ENCODE measurements around the gene PSME4.
A peak's percentile ranks its signal among the peaks of the same experiment; 100 is the strongest.

PSME4 gene

DNA sequence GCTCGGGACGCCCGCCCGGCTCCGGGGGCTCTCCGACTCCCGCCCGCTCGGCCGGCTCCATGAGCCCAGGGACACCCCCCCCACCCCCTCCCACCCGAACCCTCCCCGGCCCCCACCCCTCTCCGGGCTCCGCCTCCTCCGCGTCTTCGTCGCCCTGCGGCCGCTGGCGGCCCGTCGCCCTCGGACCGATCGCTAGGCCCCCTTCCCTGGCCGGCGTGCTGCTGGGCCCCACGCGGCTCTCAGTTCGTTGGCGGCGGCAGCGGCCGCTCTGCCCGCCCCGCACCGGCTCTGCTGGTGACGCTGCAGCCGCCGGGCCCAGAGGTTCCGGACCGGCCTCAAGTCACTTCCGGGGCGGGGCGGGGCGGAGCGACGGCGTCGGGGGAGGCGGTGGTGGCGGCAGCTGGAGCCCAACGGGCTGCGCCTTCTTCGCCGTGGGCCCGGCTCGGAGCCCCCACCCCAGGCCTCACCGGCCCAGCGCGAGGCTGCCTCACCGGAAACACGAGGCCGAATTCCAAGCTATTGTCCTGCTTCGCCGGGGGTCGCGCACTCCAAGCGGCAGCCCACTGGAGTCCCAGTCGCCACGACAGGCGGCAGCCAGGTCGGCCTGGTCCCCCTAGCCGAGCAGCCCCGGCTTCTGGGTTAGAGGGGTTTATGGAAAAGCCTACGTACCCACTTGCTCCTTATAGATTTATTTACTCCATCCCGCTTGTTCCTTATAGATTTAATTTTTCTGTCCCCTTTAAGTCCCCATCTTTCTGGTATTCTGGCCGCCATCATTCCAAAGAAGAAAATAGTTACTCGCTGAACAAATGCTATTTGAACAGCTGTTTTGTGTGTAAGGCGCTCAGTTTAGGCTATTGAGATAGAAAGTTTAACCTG lies at the start of gene PSME4:
PSME4 (minus strand) TSS at position 270 of the 879 bp plus-strand sequence; CDS start at position 61, 209 bp downstream.
- peak; percentile 91 for DNase-seq (ENCODE audit: low spot score)

DNA sequence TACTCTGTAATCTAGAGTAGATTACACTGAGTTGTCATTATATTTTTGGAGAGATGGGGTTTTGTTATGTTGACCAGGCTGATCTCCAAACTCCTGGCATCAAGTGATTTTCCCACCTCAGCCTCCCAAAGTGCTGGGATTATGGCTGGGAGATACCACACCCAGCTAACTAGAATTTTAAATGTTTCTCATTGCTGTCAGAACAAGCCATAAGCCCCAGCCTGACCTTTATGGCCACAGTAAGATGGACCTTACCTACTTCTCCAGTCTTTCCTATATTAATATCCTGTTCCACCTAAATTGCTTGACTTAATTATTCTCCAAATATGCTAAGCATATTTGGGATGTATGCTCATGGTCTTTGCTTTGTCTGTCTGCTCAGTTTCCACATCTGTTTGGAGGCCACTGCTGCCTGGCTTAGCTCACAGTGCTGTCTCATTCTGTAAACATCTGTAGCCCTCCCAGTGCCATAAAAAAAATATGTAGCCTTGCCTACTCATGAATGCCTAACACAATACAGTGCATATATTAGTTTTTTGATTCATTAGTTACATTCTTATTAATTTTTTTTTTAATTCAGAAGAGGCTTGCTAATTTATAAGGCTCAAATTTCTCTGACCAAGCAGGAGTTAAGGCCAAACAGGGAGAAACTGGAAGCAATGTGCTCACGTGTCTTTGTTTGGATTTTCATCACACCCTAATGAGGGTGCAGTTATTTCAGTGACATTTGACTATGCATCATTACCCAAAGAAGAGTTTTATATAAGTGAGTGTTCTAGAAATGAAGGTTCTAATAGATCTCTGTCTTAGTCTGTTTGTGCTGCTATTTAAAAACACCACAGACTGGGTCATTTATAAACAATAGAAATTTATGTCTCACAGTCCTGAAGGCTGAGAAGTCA lies 45.3 kb upstream of the PSME4 start:
- DNase-seq (ENCODE audit: low spot score): peak; percentile 12

DNA sequence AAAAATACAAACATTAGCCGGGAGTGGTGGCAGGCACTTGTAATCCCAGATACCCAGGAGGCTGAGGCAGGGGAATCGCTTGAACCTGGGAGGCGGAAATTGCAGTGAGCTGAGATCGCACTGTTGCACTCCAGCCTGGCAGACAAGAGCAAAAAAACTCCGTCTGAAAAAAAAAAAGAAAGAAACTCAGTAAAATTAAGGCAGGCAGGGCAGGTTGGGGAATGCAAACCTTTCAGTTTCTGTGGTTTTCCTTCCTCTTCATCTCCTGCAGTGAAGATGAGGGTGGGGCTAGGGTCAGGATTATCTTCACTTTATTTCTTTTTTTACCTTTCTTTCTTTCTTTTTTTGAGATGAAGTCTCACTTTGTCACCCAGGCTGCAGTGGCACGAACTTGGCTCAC lies 43.2 kb upstream of the PSME4 start:
- no peak for DNase-seq (ENCODE audit: low spot score)

GRCh38 chr2:54012538-54013141 lies 41.8 kb upstream of the PSME4 start:
- DNase-seq (ENCODE audit: low spot score): no peak

DNA sequence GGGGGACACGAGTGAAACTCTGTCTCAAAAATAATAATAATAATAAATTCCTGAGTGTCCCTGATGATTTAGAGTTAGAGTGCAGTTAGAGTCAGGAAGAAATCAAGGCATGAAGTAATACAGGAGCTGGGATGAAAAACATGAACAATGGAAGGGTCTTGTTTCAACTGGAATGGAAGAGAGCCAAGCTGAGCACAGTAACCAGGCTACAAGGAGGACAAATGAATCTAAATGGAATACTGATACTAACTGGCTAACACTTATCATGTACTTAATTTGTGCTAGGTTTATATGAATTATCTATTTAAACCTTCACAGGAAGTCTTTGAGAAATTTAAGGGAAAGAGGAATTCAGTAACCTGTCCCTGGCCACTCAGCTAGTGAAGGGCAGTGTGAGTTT lies 38.8 kb upstream of the PSME4 start:
- no peak for DNase-seq (ENCODE audit: low spot score)

- DNase-seq (ENCODE audit: low spot score): no peak
These were observed 37.6 kb upstream of the PSME4 start for GRCh38 chr2:54008439-54008838.

DNA sequence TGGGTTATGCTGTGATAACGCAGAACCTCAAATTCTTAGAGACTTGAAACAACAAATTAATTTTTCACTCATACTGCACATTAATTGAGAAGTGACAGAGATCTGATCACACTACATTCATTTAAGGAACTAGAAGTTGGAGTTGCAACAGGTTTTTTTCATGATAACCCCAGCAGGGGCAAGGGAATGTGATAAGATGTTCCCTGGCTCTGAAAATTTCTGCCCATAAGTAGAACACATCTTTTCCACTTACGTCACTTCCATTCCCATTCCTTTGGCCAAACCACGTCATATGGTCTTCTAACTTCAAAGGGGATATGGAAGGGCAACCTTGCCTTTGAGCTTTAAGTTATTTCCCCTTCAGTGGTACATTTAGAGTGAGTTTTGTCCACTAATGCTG lies 29.7 kb upstream of the PSME4 start:
- no peak for DNase-seq (ENCODE audit: low spot score)

GRCh38 chr2:54000122-54000521 lies 29.3 kb upstream of the PSME4 start:
- no peak for DNase-seq (ENCODE audit: low spot score)

DNA sequence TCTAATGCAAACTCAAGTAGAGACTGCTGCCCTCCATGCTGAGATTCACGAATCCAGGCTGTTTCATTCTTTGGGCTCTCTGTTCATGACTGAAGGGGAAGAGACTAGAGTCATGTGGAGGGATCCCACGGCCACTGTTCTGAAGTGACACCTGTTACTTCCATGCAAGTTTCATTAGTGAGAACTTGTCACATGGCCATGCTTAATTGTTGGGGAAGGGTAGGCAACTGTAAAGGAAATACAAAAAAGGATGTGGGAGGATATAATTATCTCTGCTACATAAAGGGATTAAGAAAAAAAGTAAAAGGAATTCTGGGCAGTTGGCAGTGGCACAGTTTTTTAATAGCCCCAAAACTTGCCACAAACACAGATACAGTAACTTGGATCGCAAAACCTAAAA lies 28.0 kb upstream of the PSME4 start:
- DNase-seq (ENCODE audit: low spot score): no peak

DNA sequence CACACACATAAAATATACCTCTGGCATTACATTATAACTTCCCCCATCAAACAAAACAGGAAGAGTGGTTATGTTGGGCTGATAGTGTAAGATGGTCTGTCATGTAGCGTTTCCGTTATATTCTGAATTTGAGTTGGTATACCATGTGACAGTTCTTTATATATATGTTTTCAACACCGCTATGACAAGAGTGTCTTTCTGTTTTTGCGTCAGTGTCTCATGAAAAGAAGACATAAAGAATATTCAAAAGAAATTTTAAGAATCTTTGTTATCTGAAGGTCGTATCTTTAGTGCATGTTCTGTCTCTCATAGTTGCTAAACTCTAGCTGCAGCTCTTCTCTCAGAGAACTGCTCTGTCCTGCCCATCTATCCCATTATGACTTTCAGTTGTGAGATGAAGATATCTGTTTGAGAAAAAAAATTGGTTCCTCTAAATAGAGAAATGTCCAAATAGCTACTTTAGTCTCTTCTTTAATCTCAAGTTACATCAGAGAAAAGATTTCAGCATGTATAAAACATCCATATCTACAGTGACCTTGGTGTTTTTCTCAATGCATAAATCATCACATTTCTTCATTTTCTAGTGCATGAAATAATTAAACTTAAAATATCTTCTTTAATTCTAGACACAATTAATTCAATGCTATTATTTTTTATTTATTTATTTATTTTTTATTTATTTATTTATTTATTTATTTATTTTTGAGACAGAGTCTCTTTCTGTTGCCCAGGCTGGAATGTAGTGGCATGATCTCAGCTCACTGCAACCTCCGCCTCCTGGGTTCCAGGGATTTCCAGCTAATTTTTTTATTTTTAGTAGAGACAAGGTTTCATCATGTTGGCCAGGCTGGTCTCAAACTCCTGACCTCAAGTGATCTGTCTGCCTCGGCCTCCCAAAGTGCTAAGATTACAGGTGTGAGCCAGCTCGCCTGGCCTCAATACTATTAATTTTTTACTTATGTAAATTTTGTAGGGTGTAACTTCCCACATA lies 24.3 kb upstream of the PSME4 start:
- no peak for DNase-seq (ENCODE audit: low spot score)

GRCh38 chr2:53991948-53992347 lies 21.2 kb upstream of the PSME4 start:
- no peak for DNase-seq (ENCODE audit: low spot score)

GRCh38 chr2:53989210-53989862 lies 18.5 kb upstream of the PSME4 start:
- DNase-seq (ENCODE audit: low spot score): no peak

DNA sequence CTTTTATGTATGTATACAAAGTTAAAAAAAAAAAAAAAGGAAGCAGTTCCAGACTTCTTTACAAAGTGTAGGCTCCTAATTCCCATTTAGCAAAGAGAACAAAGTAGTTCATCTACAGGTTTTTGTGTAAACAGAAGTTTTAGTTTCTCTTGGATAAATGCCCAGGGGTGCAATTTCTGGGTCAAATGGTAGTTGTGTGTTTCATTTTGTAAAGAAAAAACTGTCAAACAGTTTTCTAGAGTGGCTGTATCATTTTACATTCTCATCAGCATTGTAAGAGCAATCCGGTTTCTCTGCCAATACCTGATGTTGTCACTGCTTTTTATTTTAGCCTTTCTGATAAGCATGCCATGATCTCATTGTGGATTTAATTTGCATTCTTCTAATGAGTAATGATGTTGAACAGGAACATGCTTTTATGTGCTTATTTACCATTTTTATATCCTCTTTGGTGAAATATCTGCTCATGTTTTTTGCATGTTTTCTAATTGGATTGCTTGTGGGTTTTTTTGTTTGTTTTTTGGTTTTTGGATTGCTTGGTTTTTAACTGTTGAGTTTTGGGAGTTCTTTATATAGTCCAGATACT lies 16.6 kb upstream of the PSME4 start:
- no peak for DNase-seq (ENCODE audit: low spot score)

DNA sequence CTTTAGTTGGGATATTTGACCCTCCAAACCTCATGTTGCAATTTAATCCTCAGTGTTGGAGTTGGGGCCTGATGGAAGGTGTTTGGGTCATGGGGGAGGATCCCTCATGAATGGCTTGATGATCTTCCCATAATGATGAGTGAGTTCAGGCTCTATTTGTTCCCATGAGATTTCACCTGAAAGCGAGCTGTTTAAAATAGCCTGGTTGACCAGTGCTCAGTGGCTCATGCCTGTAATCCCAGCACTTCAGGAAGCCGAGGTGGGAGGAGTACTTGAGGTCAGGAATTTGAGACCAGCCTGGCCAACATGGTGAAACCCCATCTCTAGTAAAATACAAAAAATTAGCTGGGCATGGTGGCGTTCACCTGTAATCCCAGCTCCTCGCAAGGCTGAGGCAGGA lies 14.9 kb upstream of the PSME4 start:
- DNase-seq (ENCODE audit: low spot score): no peak

DNA sequence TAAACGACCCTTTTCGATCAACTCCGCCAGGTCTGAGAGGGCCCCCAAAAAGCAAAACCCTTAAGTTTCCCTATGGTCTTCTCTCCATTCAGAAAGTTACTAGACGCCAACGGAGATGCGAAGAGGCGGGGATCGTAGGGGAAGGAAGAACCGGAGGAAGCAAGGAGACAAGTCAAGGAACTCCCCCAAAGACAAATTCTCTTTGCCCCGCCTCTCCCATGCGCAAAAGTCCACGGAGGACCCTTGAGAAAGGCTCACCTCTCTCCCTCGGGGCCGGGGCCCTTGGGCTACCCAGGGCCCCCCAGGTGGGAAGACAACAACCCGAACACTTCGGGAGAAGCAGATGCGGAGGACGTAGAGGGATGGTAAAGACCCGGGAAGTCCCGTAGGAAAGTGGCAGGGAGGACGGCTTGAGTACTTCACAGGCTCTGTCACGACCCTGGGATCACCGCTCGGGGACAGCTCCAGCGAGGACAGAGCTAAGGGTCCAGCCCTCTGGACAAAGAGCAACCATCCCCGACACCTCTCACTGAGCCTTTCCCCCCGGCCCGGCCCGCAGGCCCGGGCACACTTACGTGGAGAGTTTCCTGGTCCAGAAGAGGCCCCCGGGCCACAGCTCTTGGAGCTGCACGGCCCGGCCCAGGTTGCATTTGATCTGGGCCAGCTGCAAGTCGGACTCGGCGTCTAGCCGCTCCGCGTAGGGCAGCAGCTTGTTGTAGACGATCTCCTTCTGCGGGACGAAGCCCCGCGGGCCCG lies 647 bp downstream of the PSME4 start:
- DNase-seq (ENCODE audit: low spot score): peak; percentile 63

DNA sequence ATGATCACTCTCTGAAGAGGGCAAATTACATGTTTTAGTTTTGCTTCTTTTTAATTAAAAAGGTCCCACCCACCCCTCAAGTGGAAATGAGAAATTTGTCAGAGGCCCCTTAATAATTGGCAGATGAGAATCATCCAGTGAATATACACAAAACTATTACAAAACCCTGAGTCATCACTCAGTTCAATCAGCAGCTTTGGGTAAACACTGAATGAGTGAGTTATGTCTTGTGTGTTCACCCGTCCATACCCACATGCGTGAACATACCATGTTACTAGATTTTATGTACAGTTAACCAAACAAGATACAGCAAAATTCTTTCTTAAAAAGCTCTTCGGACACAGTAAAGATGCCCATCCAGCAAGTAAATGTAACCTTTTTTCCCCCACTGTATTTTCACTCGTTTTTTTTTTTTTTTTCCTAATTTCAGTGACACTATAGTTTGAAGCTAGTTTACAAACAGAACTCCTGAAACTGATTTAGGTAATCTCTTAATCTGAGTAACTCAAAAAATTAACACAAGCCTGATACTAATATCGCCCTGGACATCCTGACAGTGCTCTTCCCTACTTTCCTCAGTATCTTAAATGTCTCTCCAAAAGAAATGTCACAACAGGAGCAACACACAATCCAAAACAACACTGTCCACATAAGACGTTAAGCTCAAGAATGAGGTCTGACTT lies 1.4 kb downstream of the PSME4 start:
- peak; percentile 96 for DNase-seq (ENCODE audit: low spot score)

- DNase-seq (ENCODE audit: low spot score): no peak
These were observed 5.7 kb downstream of the PSME4 start for GRCh38 chr2:53964987-53965687.

DNA sequence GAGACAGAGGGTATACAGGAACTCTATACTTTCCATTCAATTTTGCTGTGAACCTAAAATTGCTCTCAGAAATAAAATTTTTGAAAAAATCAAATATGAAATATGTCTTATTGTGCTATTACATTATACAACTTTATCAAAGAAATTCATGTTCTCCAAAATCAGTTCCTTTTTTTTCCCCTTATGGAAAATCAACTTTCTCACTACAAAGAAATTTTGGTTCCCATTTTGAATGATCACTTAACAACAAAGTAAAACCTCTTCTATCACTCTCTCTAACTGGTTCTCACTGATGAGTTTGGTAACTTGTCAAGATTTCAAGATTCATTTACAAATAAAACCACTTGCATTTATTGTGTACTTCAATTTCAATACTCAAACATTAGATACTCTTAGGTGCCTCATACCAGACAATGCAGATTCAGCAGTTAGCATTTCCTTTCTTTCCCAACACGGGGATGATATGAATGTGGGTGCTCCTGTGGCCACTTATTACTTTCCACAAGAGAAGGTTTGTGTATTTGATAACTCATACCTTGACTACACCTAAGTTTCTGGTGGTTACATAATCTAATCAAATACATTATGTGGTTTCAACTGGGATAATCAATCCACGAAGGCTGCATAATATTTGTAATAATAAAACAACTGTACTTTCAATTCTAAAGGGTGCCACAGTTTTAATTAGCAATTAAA lies 6.4 kb downstream of the PSME4 start:
- no peak for DNase-seq (ENCODE audit: low spot score)
